T-helper 1 cell treated with Interleukin-12 subunit alpha and Interleukin-12 subunit beta and Interleukin-4 antibody, amounts not matched to agents 30 ng/mL and 1 ng/mL, for 36 hours (primary cell): ENCODE results near the gene OR2G3. TPM values are rescaled to one million over a fixed set of nuclear protein-coding genes. Genes with fewer than 3 reads are reported as not detected.

Experiments
- total RNA-seq: library from RNA; stranded (reverse); gene quantifications from 2 replicates; pipeline ENCODE4 v1.2.3, GENCODE V29; 2022

OR2G3 gene
- total RNA-seq, 1 donor from 2014 or later = not detected

Other genes with a start within 250 kb of the OR2G3 start
- 0.20 and 0.27 TPM in 2 replicates for gene NLRP3, start 189.4 kb upstream of the OR2G3 start, total RNA-seq
- gene OR2B11, start 147.5 kb upstream of the OR2G3 start, total RNA-seq = not detected in 2 replicates
- gene OR2C3, start 69.1 kb upstream of the OR2G3 start, total RNA-seq = not detected in 2 replicates
- not detected in 2 replicates for gene GCSAML, start 56.5 kb upstream of the OR2G3 start, total RNA-seq
- gene OR2G2, start 17.2 kb upstream of the OR2G3 start, total RNA-seq = not detected in 2 replicates
- gene OR13G1, start 74.2 kb downstream of the OR2G3 start, total RNA-seq = not detected in 2 replicates
- not detected in 2 replicates for gene OR6F1, start 111.1 kb downstream of the OR2G3 start, total RNA-seq
- gene OR14K1, start 133.0 kb downstream of the OR2G3 start, total RNA-seq = not detected in 2 replicates
- gene OR14A2, start 142.6 kb downstream of the OR2G3 start, total RNA-seq = not detected in 2 replicates
- not detected in 2 replicates for gene OR1C1, start 155.0 kb downstream of the OR2G3 start, total RNA-seq
- gene OR14A16, start 218.5 kb downstream of the OR2G3 start, total RNA-seq = not detected in 2 replicates
- gene OR11L1, start 236.3 kb downstream of the OR2G3 start, total RNA-seq = not detected in 2 replicates